ENCODE results near the gene MEF2A.
"Not testable (repeated sequence)": the region's sequence is repeated elsewhere in the genome, so short reads cannot be mapped to it uniquely, and the experiment has no call there.

MEF2A gene

GRCh38 chr15:99732124-99732750 lies 166.5 kb downstream of the MEF2A start:
- no peak for DNase-seq

GRCh38 chr15:99732751-99733267 lies 167.0 kb downstream of the MEF2A start:
- DNase-seq, result no peak

- DNase-seq, result peak; percentile 99
Measured at GRCh38 chr15:99733268-99734039, 167.7 kb downstream of the MEF2A start, which contains the start of gene LYSMD4. Gene LYSMD4, minus strand, starts transcription at chr15:99733437. Its CDS starts 1,438 bp downstream, at chr15:99731999.

- DNase-seq, result not testable (repeated sequence)
Measured at GRCh38 chr15:99734040-99734291, 168.2 kb downstream of the MEF2A start.

GRCh38 chr15:99734575-99734974 lies 168.8 kb downstream of the MEF2A start:
- no peak for DNase-seq

- DNase-seq, result no peak
Measured at GRCh38 chr15:99735868-99736267, 170.1 kb downstream of the MEF2A start.

- DNase-seq, result no peak
Measured at GRCh38 chr15:99736702-99737101, 170.9 kb downstream of the MEF2A start.

GRCh38 chr15:99738021-99738847 lies 172.4 kb downstream of the MEF2A start:
- DNase-seq, result no peak

- no peak for DNase-seq
Measured at GRCh38 chr15:99741835-99742234, 176.1 kb downstream of the MEF2A start.

GRCh38 chr15:99744142-99744541 lies 178.4 kb downstream of the MEF2A start:
- no peak for DNase-seq

- no peak for DNase-seq
Measured at GRCh38 chr15:99745370-99746086, 179.7 kb downstream of the MEF2A start.

GRCh38 chr15:99749386-99749785 lies 183.6 kb downstream of the MEF2A start:
- no peak for DNase-seq

GRCh38 chr15:99750326-99750725 lies 184.5 kb downstream of the MEF2A start:
- not testable (repeated sequence) for DNase-seq

GRCh38 chr15:99752556-99752955 lies 186.8 kb downstream of the MEF2A start:
- no peak for DNase-seq

- no peak for DNase-seq
Measured at GRCh38 chr15:99753066-99753465, 187.3 kb downstream of the MEF2A start.

GRCh38 chr15:99755692-99756409 lies 190.1 kb downstream of the MEF2A start:
- DNase-seq, result no peak

GRCh38 chr15:99762288-99762687 lies 196.5 kb downstream of the MEF2A start:
- DNase-seq, result no peak

GRCh38 chr15:99763827-99764226 lies 198.0 kb downstream of the MEF2A start:
- DNase-seq, result no peak

GRCh38 chr15:99764522-99764921 lies 198.7 kb downstream of the MEF2A start:
- DNase-seq, result no peak

All from activated gamma-delta T cell (primary cell).